GM18867 (cell line): ENCODE measurements around the gene GSKIP.

Source experiments
- ATAC-seq: cut with Tn5 transposase; IDR thresholded peaks from one replicate; pipeline ENCODE4 v1.9.1; 2021; ENCODE audit warnings: mild to moderate bottlenecking, moderate library complexity; ENCODE audit not compliant: unreplicated experiment

GSKIP gene

DNA sequence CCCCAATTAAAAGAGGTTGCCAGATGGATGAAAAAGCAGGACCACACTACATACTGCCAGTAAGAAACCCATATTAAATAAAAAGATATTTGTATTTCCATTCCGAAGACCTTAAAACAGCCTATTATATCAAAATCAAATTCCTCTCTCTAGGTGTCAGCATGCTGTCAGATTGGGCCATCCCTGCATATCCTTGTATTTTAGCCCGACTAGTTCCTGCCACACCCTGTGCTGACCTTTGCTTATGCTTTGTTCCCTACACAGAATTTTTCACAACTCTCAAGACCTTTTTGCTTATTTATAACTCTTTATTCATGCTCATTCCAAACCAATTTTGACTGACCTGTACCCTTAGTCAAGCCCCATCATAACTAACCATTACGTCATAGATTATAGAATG, 12.8 kb downstream of the GSKIP start:
- no peak for ATAC-seq

- ATAC-seq = peak; percentile 82
These were observed 17.4 kb downstream of the GSKIP start for GRCh38 chr14:96380735-96381134.

GRCh38 chr14:96383445-96383844, 20.1 kb downstream of the GSKIP start:
- no peak for ATAC-seq

GRCh38 chr14:96384053-96384452, 20.7 kb downstream of the GSKIP start:
- ATAC-seq = no peak

DNA sequence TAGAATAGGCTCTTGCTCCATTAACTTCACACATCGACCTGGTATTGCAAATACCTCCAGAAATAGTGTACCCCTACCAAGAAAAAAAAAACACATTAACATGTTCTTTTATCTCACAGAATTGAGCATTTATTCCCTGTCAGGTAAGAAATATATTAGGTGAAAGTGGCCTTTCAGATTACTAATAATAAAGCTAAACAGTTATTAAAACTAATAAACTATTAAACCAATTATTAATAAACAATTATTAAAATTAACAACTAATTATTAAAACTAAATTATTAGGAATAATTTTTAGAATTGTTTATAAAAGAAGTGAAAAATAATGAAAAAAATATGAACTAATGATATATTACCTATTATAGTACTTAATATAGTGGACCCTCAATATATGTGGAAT, 21.4 kb downstream of the GSKIP start:
- ATAC-seq = no peak

GRCh38 chr14:96385385-96385784, 22.1 kb downstream of the GSKIP start:
- no peak for ATAC-seq

DNA sequence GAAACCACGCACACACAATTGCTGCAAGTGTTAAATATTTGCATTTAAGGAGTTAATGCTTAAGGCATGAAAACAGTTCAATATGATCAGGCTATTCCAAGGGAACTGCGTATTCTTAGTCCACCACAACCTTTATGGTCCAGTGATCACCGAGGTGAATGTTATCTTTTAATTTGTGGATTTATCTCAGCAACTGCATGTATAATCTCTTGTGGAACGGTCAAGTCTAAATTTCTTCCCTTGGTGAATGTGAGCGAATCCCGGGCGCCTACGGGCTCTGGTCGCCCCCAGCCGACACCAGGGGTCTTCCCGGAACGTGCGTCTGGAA, 27.6 kb downstream of the GSKIP start:
- no peak for ATAC-seq

DNA sequence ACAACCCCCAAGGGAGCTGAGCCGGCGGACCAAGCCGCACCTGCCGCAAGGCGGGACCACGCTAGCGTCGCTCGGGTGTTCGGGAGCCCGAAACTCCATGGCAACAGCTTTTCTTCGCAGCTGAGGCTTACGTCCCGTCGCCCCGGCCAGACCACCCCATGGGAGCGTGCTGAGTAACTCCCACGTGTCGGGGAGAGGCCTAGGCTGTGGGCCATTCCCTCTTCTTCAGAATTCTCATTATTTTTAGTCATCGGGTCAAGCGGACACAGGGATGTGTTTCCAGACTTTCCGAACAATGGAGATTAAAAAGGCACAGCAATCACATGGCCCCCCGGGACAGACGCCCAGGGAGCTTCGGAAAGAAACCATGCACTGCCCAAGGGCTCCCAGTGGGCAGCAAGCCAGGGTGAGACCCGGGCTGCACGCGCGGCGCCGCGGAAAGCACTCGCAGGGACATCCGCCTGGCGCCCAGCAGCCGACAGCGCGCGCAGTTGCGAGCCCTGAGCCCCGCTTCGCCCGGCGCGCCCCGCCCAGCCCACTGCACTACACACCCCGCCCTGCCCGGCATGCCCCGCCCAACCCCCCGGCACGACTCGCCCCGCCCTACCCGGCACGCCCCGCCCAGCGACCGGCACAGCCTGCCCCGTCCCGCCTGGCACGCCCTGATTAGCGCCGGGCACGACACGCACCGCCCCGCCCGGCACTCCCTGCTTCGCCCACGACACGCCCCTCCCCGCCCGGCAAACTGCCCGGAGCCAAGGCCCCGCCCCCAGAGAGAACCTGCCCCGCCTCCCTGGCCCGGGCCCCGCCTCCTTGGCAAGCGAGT, 28.2 kb downstream of the GSKIP start:
- ATAC-seq = peak; percentile 89

GRCh38 chr14:96393071-96393691, 29.9 kb downstream of the GSKIP start:
- no peak for ATAC-seq

DNA sequence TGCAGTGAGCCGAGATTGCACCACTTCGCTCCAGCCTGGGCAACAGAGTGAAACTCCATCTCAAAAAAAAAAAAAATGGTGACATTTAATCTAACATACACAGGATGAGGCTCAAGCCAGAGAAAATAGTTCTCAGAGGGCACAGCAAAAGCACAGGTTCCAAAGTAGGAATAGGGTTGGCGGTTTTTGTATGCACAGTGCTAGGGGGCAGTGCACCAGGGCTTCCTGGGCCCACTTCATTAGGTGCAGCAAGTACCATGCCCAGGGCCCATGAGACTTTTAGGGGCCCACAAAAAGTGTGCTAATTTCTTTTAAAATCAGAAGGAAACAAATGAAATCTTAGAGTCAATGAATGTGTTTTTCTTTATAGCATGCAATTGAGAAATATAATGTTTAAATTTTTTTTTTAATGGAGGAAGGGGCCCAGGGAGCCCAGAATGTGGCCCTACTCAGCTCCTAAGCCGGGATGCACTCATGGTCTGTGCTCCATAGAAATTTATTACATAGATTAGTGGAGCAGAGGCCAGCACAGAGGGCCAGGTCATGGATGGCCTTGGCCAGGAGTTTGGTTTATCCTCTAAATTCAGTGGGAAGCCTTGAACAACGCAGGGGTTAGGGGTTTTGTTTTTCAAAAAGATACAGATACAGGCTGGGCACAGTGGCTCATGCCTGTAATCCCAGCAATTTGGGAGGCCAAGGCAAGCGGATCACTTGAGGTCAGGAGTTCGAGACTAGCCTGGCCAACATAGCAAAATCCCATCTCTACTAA, 30.9 kb downstream of the GSKIP start:
- ATAC-seq = no peak

- no peak for ATAC-seq
These were observed 35.1 kb downstream of the GSKIP start for GRCh38 chr14:96398432-96398831.

DNA sequence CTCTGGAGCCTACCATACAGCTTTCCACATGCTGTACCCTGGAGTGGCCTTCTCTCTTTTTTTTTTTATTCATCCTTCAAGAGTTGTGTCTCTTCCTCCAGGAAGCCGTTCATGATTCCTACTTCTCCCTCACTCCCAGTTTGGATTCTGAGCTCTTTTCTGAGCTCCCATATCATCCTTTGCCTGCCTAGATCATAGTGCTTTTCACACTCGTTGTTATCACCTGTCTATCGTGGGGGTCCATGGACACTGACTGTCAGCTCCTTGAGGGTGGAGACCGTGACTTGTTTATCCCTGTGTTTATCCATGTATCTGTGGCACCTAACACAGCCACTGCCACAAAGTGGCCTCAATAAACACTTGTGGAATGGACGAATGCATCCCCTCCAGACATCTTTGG, 35.6 kb downstream of the GSKIP start:
- ATAC-seq = no peak

DNA sequence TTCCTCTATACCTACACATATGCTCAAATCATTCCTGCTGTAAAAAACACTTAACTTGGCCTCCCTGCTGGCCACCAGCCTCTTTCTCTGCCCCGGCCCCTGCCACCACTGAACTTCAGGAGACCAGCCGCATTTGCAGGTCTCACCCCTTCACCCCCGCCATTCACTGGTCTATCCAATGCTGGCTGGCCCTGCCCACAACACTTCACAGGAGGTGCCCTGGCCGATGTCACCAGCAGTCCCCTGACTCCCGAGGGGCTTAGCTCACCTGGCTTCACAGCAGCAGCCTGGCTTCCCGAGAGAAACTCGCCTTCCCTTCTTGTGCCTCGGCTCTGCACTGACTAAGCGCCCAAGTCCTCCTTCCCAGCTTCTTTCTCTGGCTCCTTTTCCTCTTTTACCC, 36.1 kb downstream of the GSKIP start:
- no peak for ATAC-seq

GRCh38 chr14:96400495-96400894, 37.2 kb downstream of the GSKIP start:
- ATAC-seq = no peak

GRCh38 chr14:96403409-96403808, 40.1 kb downstream of the GSKIP start:
- no peak for ATAC-seq

DNA sequence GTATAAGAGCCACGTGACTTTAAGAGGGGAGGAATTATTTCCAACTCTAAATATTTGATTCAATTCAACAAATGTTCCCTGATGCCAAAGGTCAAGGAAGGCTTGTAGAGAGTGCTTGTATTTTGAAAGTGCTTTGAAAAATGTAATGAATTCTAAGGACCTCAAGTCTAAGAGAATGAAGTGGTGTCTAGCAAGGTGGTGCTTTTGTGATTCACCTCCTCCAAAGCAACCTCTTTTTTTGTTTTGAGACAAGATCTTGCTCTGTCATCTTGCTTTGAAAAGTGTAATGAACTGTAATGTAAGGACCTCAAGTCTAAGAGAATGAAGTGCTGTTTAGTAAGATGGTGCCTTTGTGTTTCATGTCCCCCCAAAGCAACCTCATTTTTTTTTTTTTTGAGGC, 42.4 kb downstream of the GSKIP start:
- ATAC-seq = no peak

DNA sequence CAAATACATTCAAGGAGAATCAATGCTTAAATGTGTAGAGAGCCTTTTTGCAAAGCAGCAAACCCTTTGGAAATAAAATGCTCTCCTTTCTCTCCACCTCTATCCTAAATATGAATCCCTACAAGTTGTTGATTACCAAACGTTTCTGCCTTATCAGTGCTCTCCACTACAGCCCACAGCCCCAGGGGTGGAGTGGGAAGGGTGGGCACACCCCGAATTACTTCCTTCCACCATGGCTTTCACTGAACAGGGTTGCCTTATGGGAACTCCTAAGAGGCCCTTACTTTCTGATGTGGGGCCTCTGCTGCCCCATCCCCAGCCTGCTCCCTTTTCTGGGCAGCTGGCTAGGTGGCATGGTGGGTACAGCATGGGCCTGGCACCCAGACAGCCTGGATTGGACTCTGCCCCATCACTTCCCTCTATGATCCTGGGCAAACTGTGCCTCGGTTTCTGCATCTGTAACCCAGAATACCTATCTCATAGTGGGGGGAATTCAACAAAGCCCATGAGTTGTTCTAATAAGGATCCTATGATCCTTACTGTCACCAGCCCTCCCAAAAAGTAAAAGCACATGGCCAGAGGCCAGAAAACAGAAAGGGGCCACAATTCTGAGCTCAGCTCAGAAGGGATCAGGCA, 44.7 kb downstream of the GSKIP start:
- ATAC-seq = no peak

- peak; percentile 58 for ATAC-seq
These were observed 45.3 kb downstream of the GSKIP start for GRCh38 chr14:96408608-96409007.

GRCh38 chr14:96409701-96410100, 46.4 kb downstream of the GSKIP start:
- no peak for ATAC-seq

GRCh38 chr14:96410119-96410518, 46.8 kb downstream of the GSKIP start:
- ATAC-seq = no peak

DNA sequence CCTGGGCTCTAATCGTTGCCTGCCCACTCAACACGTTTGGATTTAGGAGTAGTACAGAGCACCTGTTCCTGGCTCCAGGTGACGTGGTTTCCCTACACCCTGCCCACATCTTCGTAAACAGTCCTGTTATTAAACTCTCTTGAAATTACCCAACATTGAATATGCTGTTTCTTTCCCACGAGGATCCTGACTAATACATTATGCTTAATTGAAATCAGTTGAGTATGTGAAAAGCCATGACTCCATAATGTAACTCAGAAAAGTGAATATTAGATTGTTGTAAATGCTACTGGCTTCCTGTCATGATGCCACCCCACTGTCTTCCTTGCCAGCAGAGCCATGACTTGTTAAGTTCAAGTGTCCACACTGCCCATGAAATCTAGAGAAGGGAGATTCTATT, 50.2 kb downstream of the GSKIP start:
- no peak for ATAC-seq

- ATAC-seq = no peak
These were observed 52.2 kb downstream of the GSKIP start for GRCh38 chr14:96415559-96415958.
